DND-41 (cell line): Measurements from ENCODE around the gene GPRIN1.

Experiments used
- ATAC-seq: fragments of 200-7000 bp; cut with Tn5 transposase; 3 replicates; pipeline ENCODE4 v1.9.1; 2021; ENCODE audit warnings: low read depth; ENCODE audit not compliant: insufficient read depth
- DNase-seq: peaks from one replicate; pipeline ENCODE4 v3.0.0-alpha.2; 2020
- H2AFZ ChIP-seq: 2 replicates; pipeline ENCODE4 v1.6.0; 2012; ENCODE audit warnings: low read depth, low read length
- H3K27ac ChIP-seq: 2 replicates; pipeline ENCODE4 v1.5.1; 2012; ENCODE audit warnings: low read length, inconsistent platforms
- H3K27me3 ChIP-seq: fragments of 200-600 bp; sonication (generic); 2 replicates; pipeline ENCODE4 v1.6.0; 2012; ENCODE audit warnings: low read length, mild to moderate bottlenecking, inconsistent platforms; ENCODE audit not compliant: insufficient read depth, poor library complexity
- H3K36me3 ChIP-seq: 2 replicates; pipeline ENCODE4 v1.5.1; 2012; ENCODE audit warnings: low read length, inconsistent platforms; ENCODE audit not compliant: insufficient read depth
- H3K4me1 ChIP-seq: 2 replicates; pipeline ENCODE4 v1.5.1; 2012; ENCODE audit warnings: mild to moderate bottlenecking, low read length; ENCODE audit not compliant: insufficient read depth
- H3K4me2 ChIP-seq: 2 replicates; pipeline ENCODE4 v1.6.0; 2012; ENCODE audit warnings: mild to moderate bottlenecking, moderate library complexity, low read length, inconsistent platforms; ENCODE audit not compliant: insufficient read depth
- H3K4me3 ChIP-seq, 2 experiments: fragments of 200-600 bp in 1 of 2; shearing (Covaris generic) in 1 of 2; 2 replicates each; pipeline ENCODE4 v1.5.1; 2012 to 2016; ENCODE audit warnings: inconsistent platforms in 2 of 2, low read length in 2 of 2, mild to moderate bottlenecking in 2 of 2, low read depth in 1 of 2, moderate library complexity in 1 of 2
- H3K79me2 ChIP-seq: 2 replicates; pipeline ENCODE4 v1.6.0; 2012; ENCODE audit warnings: low read length, inconsistent platforms; ENCODE audit not compliant: insufficient read depth
- H3K9ac ChIP-seq: 2 replicates; pipeline ENCODE4 v1.6.0; 2012; ENCODE audit warnings: low read depth, mild to moderate bottlenecking, inconsistent platforms, low read length, moderate library complexity
- H3K9me3 ChIP-seq: 2 replicates; pipeline ENCODE4 v1.5.1; 2012; ENCODE audit warnings: low read length, moderate library complexity, mild to moderate bottlenecking, inconsistent platforms; ENCODE audit not compliant: insufficient read depth, severe bottlenecking
- H4K20me1 ChIP-seq: 2 replicates; pipeline ENCODE4 v1.6.0; 2012; ENCODE audit warnings: low read length; ENCODE audit not compliant: insufficient read depth
- EZH2 ChIP-seq: IDR thresholded peaks from 3 replicates; pipeline ENCODE4 v1.6.1; 2012; ENCODE audit warnings: borderline replicate concordance, low read depth, mild to moderate bottlenecking, moderate library complexity, low read length, inconsistent platforms; ENCODE audit not compliant: severe bottlenecking
- TF ChIP-seq, protein P1 (sequence below): IDR thresholded peaks from 2 replicates; pipeline ENCODE4 v1.5.1; 2012; ENCODE audit warnings: borderline replicate concordance, low read length, moderate library complexity, mild to moderate bottlenecking; ENCODE audit not compliant: poor library complexity, severe bottlenecking; ENCODE audit errors: extremely low read depth

Gene GPRIN1

DNA sequence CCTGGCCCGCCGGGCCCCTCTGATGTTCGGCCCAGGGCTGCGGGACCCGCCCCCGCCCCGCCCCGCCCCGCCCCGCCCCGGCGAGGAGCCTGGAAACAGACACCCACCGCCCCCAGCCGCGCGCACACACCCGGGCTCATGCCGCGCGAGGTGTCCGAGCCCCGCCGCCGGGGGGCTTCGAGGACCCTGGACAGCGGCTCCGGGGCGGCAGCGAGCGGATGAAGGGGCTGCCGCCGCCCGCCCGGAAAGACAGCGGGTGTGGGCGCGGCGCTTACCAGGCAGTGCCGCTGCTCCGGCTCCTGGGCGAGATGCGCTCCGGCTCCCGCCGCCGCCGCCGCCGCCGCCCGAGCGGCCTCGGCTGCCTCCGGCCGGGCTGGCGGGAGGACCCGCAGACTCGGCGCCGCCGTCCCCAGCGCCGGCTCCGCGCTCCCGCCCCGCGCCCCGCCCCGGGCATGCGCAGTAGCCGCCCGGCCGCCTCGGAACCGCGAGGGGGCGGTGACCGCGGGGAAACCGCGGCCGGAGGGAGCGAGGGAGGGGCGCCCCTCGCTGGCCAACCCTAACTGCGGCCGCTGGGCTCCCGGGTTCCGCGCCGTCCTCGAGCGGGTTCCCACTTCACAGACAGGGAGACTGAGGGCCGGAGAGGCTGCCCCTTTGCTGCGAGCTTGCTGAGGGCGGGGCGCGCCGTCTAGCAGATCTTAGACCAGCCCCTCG lies at the start of gene GPRIN1:
GPRIN1 (minus strand) TSS at position 433 of the 711 bp plus-strand sequence. CDS start 10,322 bp downstream, outside the sequence.
- DNase-seq (peak; percentile 55), ATAC-seq (peak; percentile 89)
- Histone ChIP-seq H2AFZ (no peak within 1 kb of the TSS), H4K20me1 (no peaks in the 10 kb centered on the region; the same call in 1 of the 2 replicates), H3K9me3 (no peaks in the 10 kb centered on the region), H3K4me3 (no peak within 1 kb of the TSS), H3K27me3 (peaks cover 4% of the 10 kb centered on the region), H3K27ac (no peak within 1 kb of the TSS), H3K36me3 (no peaks in the 10 kb centered on the region), H3K4me2 (no peak within 1 kb of the TSS), H3K9ac (no peak within 1 kb of the TSS), H3K4me1 (no peaks in the 10 kb centered on the region), H3K79me2 (no peaks in the 10 kb centered on the region)
- TF ChIP-seq, protein P1, sequence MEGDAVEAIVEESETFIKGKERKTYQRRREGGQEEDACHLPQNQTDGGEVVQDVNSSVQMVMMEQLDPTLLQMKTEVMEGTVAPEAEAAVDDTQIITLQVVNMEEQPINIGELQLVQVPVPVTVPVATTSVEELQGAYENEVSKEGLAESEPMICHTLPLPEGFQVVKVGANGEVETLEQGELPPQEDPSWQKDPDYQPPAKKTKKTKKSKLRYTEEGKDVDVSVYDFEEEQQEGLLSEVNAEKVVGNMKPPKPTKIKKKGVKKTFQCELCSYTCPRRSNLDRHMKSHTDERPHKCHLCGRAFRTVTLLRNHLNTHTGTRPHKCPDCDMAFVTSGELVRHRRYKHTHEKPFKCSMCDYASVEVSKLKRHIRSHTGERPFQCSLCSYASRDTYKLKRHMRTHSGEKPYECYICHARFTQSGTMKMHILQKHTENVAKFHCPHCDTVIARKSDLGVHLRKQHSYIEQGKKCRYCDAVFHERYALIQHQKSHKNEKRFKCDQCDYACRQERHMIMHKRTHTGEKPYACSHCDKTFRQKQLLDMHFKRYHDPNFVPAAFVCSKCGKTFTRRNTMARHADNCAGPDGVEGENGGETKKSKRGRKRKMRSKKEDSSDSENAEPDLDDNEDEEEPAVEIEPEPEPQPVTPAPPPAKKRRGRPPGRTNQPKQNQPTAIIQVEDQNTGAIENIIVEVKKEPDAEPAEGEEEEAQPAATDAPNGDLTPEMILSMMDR = no peak
- TF ChIP-seq EZH2 = no peak

DNA sequence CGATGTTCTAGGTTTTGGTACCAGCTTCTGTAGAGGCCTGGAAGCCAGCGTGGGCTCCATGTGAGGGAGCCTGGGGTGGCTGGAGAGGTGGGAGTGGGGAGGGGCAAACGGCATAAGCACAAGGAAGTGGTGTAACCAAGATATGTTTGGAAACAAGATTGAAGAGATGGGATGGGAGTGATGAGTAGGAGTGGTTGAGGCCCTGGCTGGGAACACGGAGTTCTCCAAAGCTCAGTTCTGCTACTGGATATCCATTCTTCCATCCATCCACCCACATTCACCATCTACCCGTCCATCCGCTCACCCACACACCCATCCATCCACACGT lies 49.5 kb upstream of the GPRIN1 start:
- no peak overlapping the region for H3K4me3 ChIP-seq
- peaks cover 10% of the 10 kb centered on the region; the same call in 1 of the 2 replicates for H4K20me1 ChIP-seq
- H3K36me3 ChIP-seq = peaks cover 24% of the 10 kb centered on the region
- no peaks in the 10 kb centered on the region for H3K9me3 ChIP-seq
- H3K4me1 ChIP-seq = peaks cover 29% of the 10 kb centered on the region
- H3K9ac ChIP-seq = no peak overlapping the region
- peak overlapping the region; percentile 64 for H3K4me2 ChIP-seq
- ATAC-seq (no peak), DNase-seq (no peak)
- no peak overlapping the region for H2AFZ ChIP-seq
- no peak overlapping the region for H3K27ac ChIP-seq
- no peaks in the 10 kb centered on the region for H3K79me2 ChIP-seq
- no peaks in the 10 kb centered on the region for H3K27me3 ChIP-seq
- TF ChIP-seq, protein P1 = no peak
- no peak for TF ChIP-seq EZH2

- Histone ChIP-seq H3K9ac (no peak overlapping the region; the same call in 1 of the 2 replicates), H3K4me3 (peak overlapping the region in 1 of 2 experiments; percentile 33; a peak in 2 of 4 replicates), H3K4me2 (peak overlapping the region; percentile 64), H3K79me2 (no peaks in the 10 kb centered on the region), H3K4me1 (peaks cover 29% of the 10 kb centered on the region), H2AFZ (no peak overlapping the region), H3K9me3 (no peaks in the 10 kb centered on the region), H3K27ac (no peak overlapping the region; the same call in 1 of the 2 replicates), H3K27me3 (no peaks in the 10 kb centered on the region), H4K20me1 (peaks cover 10% of the 10 kb centered on the region; the same call in 1 of the 2 replicates), H3K36me3 (peaks cover 29% of the 10 kb centered on the region)
- DNase-seq (peak; percentile 71), ATAC-seq (peak; percentile 76)
- TF ChIP-seq, protein P1 = no peak
- TF ChIP-seq EZH2 = no peak
Measured at GRCh38 chr5:176658817-176659511, 49.0 kb upstream of the GPRIN1 start.
